HEK293 (cell line): Measurements from ENCODE around the gene SH3BP4.

Experiments
- CTCF ChIA-PET: fragments of 350-600 bp; formaldehyde crosslinking; extraction: SDS; loops from one replicate; lab custom pipeline; 2021; ENCODE audit warnings: antibody characterized with exemption; lab: Yijun Ruan, JAX
- POLR2A ChIA-PET: fragments of 300-600 bp; formaldehyde crosslinking; extraction: SDS; loops from one replicate; lab custom pipeline; 2020; ENCODE audit warnings: antibody characterized with exemption, inconsistent platforms; lab: Yijun Ruan, JAX
- H3K27ac ChIP-seq: fragments of 200-500 bp; sonication (Bioruptor generic); 2 replicates; pipeline ENCODE4 v1.5.1; 2014; ENCODE audit warnings: low read depth, low read length, control low read depth, inconsistent platforms; ENCODE audit errors: extremely low read depth
- H3K36me3 ChIP-seq, 2 experiments: fragments of 200-500 bp in 1 of 2; sonication (Bioruptor generic) in 1 of 2; 1 replicate in 1 of 2; 2 replicates in 1 of 2; pipeline ENCODE4 v1.5.1; 2014 to 2017; ENCODE audit warnings: inconsistent platforms in 2 of 2, low read length in 2 of 2; ENCODE audit not compliant: control insufficient read depth in 2 of 2, insufficient read depth in 1 of 2
- H3K4me1 ChIP-seq: fragments of 200-500 bp; sonication (Bioruptor generic); 2 replicates; pipeline ENCODE4 v1.5.1; 2014; ENCODE audit warnings: mild to moderate bottlenecking, low read length, inconsistent platforms; ENCODE audit not compliant: control insufficient read depth, insufficient read depth
- H3K4me3 ChIP-seq: 2 replicates; pipeline ENCODE4 v1.5.1; 2011; ENCODE audit warnings: low read depth, mild to moderate bottlenecking, control low read depth, low read length, moderate library complexity
- H3K9me3 ChIP-seq: fragments of 200-500 bp; sonication (Bioruptor generic); 2 replicates; pipeline ENCODE4 v1.5.1; 2014; ENCODE audit warnings: low read depth, low read length, inconsistent platforms; ENCODE audit not compliant: control insufficient read depth, insufficient read depth
- BCL11B ChIP-seq: fragments of 450-650 bp; formaldehyde crosslinking; IDR thresholded peaks from 2 replicates; pipeline ENCODE4 v1.5.1; 2016; ENCODE audit warnings: low read depth, missing biosample characterization, missing genetic modification characterization
- FEZF1 ChIP-seq: fragments of 450-650 bp; formaldehyde crosslinking; IDR thresholded peaks from 2 replicates; pipeline ENCODE4 v1.5.1; 2016; ENCODE audit warnings: missing biosample characterization, missing genetic modification characterization
- GFI1B ChIP-seq: fragments of 450-650 bp; formaldehyde crosslinking; IDR thresholded peaks from 2 replicates; pipeline ENCODE4 v1.5.1; 2016; ENCODE audit warnings: missing biosample characterization, missing genetic modification characterization
- GLIS1 ChIP-seq: fragments of 450-650 bp; formaldehyde crosslinking; IDR thresholded peaks from 2 replicates; pipeline ENCODE4 v1.5.1; 2016; ENCODE audit warnings: missing biosample characterization, missing genetic modification characterization
- KLF7 ChIP-seq: fragments of 450-650 bp; formaldehyde crosslinking; IDR thresholded peaks from 2 replicates; pipeline ENCODE4 v1.5.1; 2016; ENCODE audit warnings: missing biosample characterization, missing genetic modification characterization, borderline replicate concordance
- KLF9 ChIP-seq: fragments of 450-650 bp; formaldehyde crosslinking; IDR thresholded peaks from 2 replicates; pipeline ENCODE4 v1.5.1; 2016; ENCODE audit warnings: missing biosample characterization, missing genetic modification characterization, low read depth
- REPIN1 ChIP-seq: fragments of 450-650 bp; formaldehyde crosslinking; IDR thresholded peaks from 2 replicates; pipeline ENCODE4 v1.5.1; 2017; ENCODE audit warnings: missing biosample characterization, missing genetic modification characterization, low read depth
- SP7 ChIP-seq: fragments of 450-650 bp; formaldehyde crosslinking; IDR thresholded peaks from 2 replicates; pipeline ENCODE4 v1.5.1; 2016; ENCODE audit warnings: missing biosample characterization, missing genetic modification characterization
- TRIM28 ChIP-seq: IDR thresholded peaks from 2 replicates; pipeline ENCODE4 v1.6.1; 2011; ENCODE audit warnings: low read length, control low read depth, borderline replicate concordance
- ZBTB6 ChIP-seq: fragments of 450-650 bp; formaldehyde crosslinking; IDR thresholded peaks from 2 replicates; pipeline ENCODE4 v1.5.1; 2017; ENCODE audit warnings: missing biosample characterization, missing genetic modification characterization
- ZFP69B ChIP-seq: fragments of 450-650 bp; formaldehyde crosslinking; IDR thresholded peaks from 2 replicates; pipeline ENCODE4 v1.5.1; 2016; ENCODE audit warnings: missing biosample characterization, missing genetic modification characterization
- ZNF114 ChIP-seq: fragments of 450-650 bp; formaldehyde crosslinking; IDR thresholded peaks from 2 replicates; pipeline ENCODE4 v1.5.0; 2017; ENCODE audit warnings: missing biosample characterization, missing genetic modification characterization
- ZNF169 ChIP-seq: fragments of 450-650 bp; formaldehyde crosslinking; IDR thresholded peaks from 2 replicates; pipeline ENCODE4 v1.5.1; 2016; ENCODE audit warnings: missing biosample characterization, missing genetic modification characterization
- ZNF280D ChIP-seq: fragments of 450-650 bp; formaldehyde crosslinking; IDR thresholded peaks from 2 replicates; pipeline ENCODE4 v1.5.1; 2016; ENCODE audit warnings: missing biosample characterization, missing genetic modification characterization
- ZNF404 ChIP-seq: fragments of 450-650 bp; formaldehyde crosslinking; IDR thresholded peaks from 2 replicates; pipeline ENCODE4 v1.5.1; 2017; ENCODE audit warnings: missing biosample characterization, missing genetic modification characterization
- ZNF488 ChIP-seq: fragments of 450-650 bp; formaldehyde crosslinking; IDR thresholded peaks from 2 replicates; pipeline ENCODE4 v1.5.1; 2016; ENCODE audit warnings: missing biosample characterization, missing genetic modification characterization
- ZNF670 ChIP-seq: fragments of 450-650 bp; formaldehyde crosslinking; IDR thresholded peaks from 2 replicates; pipeline ENCODE4 v1.5.1; 2016; ENCODE audit warnings: missing biosample characterization, missing genetic modification characterization, low read depth
- ZNF776 ChIP-seq: fragments of 450-650 bp; formaldehyde crosslinking; IDR thresholded peaks from 2 replicates; pipeline ENCODE4 v1.5.0; 2017; ENCODE audit warnings: missing biosample characterization, missing genetic modification characterization, borderline replicate concordance

The SH3BP4 gene

GRCh38 chr2:235053651-235054050 lies 101.8 kb downstream of the SH3BP4 start (continued):
- TF ChIP-seq ZNF776 (tag by site-specific recombination) (no peak), ZNF670 (tag by site-specific recombination) (no peak), SP7 (tag by site-specific recombination) (no peak)
- TF ChIP-seq, all 188 proteins: peak for 0

GRCh38 chr2:235054475-235054874 lies 102.7 kb downstream of the SH3BP4 start:
- H3K4me1 ChIP-seq = peaks cover 11% of the 10 kb centered on the region
- TF ChIP-seq TRIM28 = no peak
- peaks cover 0 to 48% of the 10 kb centered on the region in 2 experiments; a peak in 1 of 3 replicates for H3K36me3 ChIP-seq
- no peaks in the 10 kb centered on the region for H3K9me3 ChIP-seq
- ChIA-PET CTCF (interaction anchor here (0.6 to 3.6 kb wide), 3 partner anchors 10 to 101 kb away, joined by 3 to 9 read pairs (median 5); no protein-coding TSS in a partner anchor), POLR2A (no interaction called here)
- H3K27ac ChIP-seq = no peak overlapping the region
- no peak overlapping the region for H3K4me3 ChIP-seq

- TF ChIP-seq GFI1B (tag by site-specific recombination) (no peak), FEZF1 (tag by site-specific recombination) (no peak), KLF9 (tag by site-specific recombination) (no peak), ZNF404 (tag by site-specific recombination) (no peak), KLF7 (no peak), REPIN1 (tag by site-specific recombination) (no peak), ZNF169 (tag by site-specific recombination) (no peak), ZFP69B (tag by site-specific recombination) (no peak), BCL11B (no peak), GLIS1 (tag by site-specific recombination) (no peak), ZNF488 (tag by site-specific recombination) (no peak), ZNF114 (tag by site-specific recombination) (no peak), ZBTB6 (tag by site-specific recombination) (no peak), ZNF280D (tag by site-specific recombination) (no peak)
- peaks cover 11% of the 10 kb centered on the region for H3K4me1 ChIP-seq
- no peak overlapping the region for H3K4me3 ChIP-seq
- peaks cover 0 to 48% of the 10 kb centered on the region in 2 experiments; a peak in 1 of 3 replicates for H3K36me3 ChIP-seq
- no peak overlapping the region for H3K27ac ChIP-seq
- CTCF ChIA-PET = interaction anchor here (0.6 to 3.6 kb wide), 5 partner anchors 10 to 1210 kb away, joined by 3 to 9 read pairs (median 4); no protein-coding TSS in a partner anchor
- H3K9me3 ChIP-seq = no peaks in the 10 kb centered on the region
- POLR2A ChIA-PET = no interaction called here
Measured at GRCh38 chr2:235054919-235055318, 103.1 kb downstream of the SH3BP4 start.
